Measurements from ENCODE around the gene STX11.

Gene STX11

DNA sequence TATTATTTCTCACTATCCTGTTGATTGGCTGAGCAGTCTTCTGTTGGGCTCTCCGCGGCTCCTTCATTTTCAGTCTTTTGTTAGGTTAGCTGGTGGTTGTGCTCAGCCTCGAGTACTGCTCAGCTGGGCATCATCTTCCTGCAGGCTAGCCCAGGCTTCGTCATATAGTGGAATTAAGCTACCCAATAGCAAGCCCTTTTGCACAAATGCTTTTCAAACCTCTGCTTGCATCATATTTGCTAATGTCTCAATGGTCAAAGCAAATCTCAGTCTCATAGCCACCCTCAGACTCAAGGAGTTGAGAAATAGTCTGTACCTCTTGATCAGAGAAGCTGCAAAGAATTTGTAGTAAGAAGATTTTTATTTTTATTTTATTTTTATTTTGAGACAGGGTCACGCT lies 23.7 kb downstream of the STX11 start:
- no peaks in the 10 kb centered on the region for H4K20me1 ChIP-seq (ENCODE audit: control insufficient read depth, insufficient read depth, low read depth, low read length)
- no peaks in the 10 kb centered on the region for H3K36me3 ChIP-seq (ENCODE audit: control insufficient read depth, low read length)
- TF ChIP-seq CTCF (IDR thresholded peaks at IDR 0.05; ENCODE audit: low read depth, low read length, poor library complexity, severe bottlenecking) (no peak), EZH2phosphoT487 (IDR thresholded peaks at IDR 0.05; ENCODE audit: borderline replicate concordance, low read length) (no peak)
- no peak overlapping the region for H3K4me3 ChIP-seq (ENCODE audit: low read length)
- H3F3A ChIP-seq (ENCODE audit: control insufficient read depth, insufficient read depth) = no peaks in the 10 kb centered on the region
- H3K9me3 ChIP-seq (ENCODE audit: control insufficient read depth, insufficient read depth, low read length) = no peaks in the 10 kb centered on the region
- no peak overlapping the region for H3K4me2 ChIP-seq (ENCODE audit: low read length)
- no peaks in the 10 kb centered on the region; the same call in 1 of the 2 replicates for H3K27me3 ChIP-seq (ENCODE audit: control insufficient read depth, low read length)
- no peaks in the 10 kb centered on the region for H3K9me2 ChIP-seq (replicated peaks; ENCODE audit: control insufficient read depth, low read length)
- no peaks in the 10 kb centered on the region for H3K4me1 ChIP-seq (ENCODE audit: control insufficient read depth, low read length)
- H3K79me2 ChIP-seq (ENCODE audit: control insufficient read depth, low read length) = no peaks in the 10 kb centered on the region
- no peak overlapping the region for H3K27ac ChIP-seq (ENCODE audit: low read depth, low read length)

DNA sequence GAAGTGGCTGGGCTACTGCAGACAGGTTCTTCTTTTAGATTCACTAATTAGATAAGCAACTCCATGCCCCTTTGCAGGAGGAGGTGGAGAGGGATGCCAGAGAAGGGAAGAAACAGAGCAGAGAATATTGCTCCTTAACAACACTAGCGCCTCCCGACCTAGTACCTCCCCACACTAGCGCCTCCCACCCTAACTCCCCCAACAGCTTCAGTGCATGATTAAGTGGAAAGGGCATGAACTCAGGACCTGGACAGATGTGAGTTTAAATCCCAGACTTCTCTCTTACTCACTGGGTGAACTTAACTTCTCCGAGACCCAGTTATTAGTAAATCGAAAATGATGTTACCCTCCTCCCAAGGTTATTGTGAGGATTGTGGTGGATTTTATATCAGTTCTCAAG lies 25.7 kb downstream of the STX11 start:
- Histone ChIP-seq H3K4me2 (ENCODE audit: low read length) (no peak overlapping the region), H3K27ac (ENCODE audit: low read depth, low read length) (no peak overlapping the region), H3K9me3 (ENCODE audit: control insufficient read depth, insufficient read depth, low read length) (no peaks in the 10 kb centered on the region), H3K27me3 (ENCODE audit: control insufficient read depth, low read length) (no peaks in the 10 kb centered on the region; the same call in 1 of the 2 replicates), H3K4me3 (ENCODE audit: low read length) (no peak overlapping the region), H3K9me2 (replicated peaks; ENCODE audit: control insufficient read depth, low read length) (no peaks in the 10 kb centered on the region), H3K36me3 (ENCODE audit: control insufficient read depth, low read length) (no peaks in the 10 kb centered on the region), H3F3A (ENCODE audit: control insufficient read depth, insufficient read depth) (no peaks in the 10 kb centered on the region), H3K79me2 (ENCODE audit: control insufficient read depth, low read length) (no peaks in the 10 kb centered on the region), H4K20me1 (ENCODE audit: control insufficient read depth, insufficient read depth, low read depth, low read length) (no peaks in the 10 kb centered on the region), H3K4me1 (ENCODE audit: control insufficient read depth, low read length) (no peaks in the 10 kb centered on the region)
- TF ChIP-seq CTCF (IDR thresholded peaks at IDR 0.05; ENCODE audit: low read depth, low read length, poor library complexity, severe bottlenecking) = no peak
- TF ChIP-seq EZH2phosphoT487 (IDR thresholded peaks at IDR 0.05; ENCODE audit: borderline replicate concordance, low read length) = no peak

DNA sequence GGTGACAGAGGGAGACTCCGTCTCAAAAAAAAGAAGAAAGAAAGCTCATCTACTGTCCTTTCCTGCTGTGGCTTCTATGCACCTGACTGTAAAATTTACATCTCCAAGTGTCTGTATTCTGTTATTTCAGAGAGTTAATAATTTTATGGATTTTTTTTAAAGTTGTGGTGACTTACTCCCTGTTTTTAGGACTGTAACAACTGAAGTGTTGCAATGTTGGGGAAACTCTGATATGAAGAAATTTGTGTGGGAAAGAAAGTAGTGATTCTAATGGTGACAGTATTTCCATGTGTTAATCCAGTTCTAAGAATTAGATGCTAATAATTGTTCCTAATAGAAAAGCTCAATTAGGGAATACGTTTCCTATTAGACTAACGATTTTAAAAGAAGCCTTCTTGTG lies 27.4 kb downstream of the STX11 start:
- H4K20me1 ChIP-seq (ENCODE audit: control insufficient read depth, insufficient read depth, low read depth, low read length) = no peaks in the 10 kb centered on the region
- H3K27me3 ChIP-seq (ENCODE audit: control insufficient read depth, low read length) = no peaks in the 10 kb centered on the region
- no peaks in the 10 kb centered on the region for H3K9me3 ChIP-seq (ENCODE audit: control insufficient read depth, insufficient read depth, low read length)
- H3K9me2 ChIP-seq (replicated peaks; ENCODE audit: control insufficient read depth, low read length) = no peaks in the 10 kb centered on the region
- H3K4me3 ChIP-seq (ENCODE audit: low read length) = no peak overlapping the region
- H3K79me2 ChIP-seq (ENCODE audit: control insufficient read depth, low read length) = no peaks in the 10 kb centered on the region
- TF ChIP-seq CTCF (IDR thresholded peaks at IDR 0.05; ENCODE audit: low read depth, low read length, poor library complexity, severe bottlenecking) (no peak), EZH2phosphoT487 (IDR thresholded peaks at IDR 0.05; ENCODE audit: borderline replicate concordance, low read length) (no peak)
- no peak overlapping the region for H3K4me2 ChIP-seq (ENCODE audit: low read length)
- H3K4me1 ChIP-seq (ENCODE audit: control insufficient read depth, low read length) = no peaks in the 10 kb centered on the region
- H3K27ac ChIP-seq (ENCODE audit: low read depth, low read length) = no peak overlapping the region
- no peaks in the 10 kb centered on the region for H3F3A ChIP-seq (ENCODE audit: control insufficient read depth, insufficient read depth)
- no peaks in the 10 kb centered on the region for H3K36me3 ChIP-seq (ENCODE audit: control insufficient read depth, low read length)

GRCh38 chr6:144178323-144178722 lies 28.0 kb downstream of the STX11 start:
- H3K4me3 ChIP-seq (ENCODE audit: low read length) = no peak overlapping the region
- H3K79me2 ChIP-seq (ENCODE audit: control insufficient read depth, low read length) = no peaks in the 10 kb centered on the region
- no peaks in the 10 kb centered on the region for H3F3A ChIP-seq (ENCODE audit: control insufficient read depth, insufficient read depth)
- H3K4me2 ChIP-seq (ENCODE audit: low read length) = no peak overlapping the region
- no peak overlapping the region for H3K27ac ChIP-seq (ENCODE audit: low read depth, low read length)
- H3K9me2 ChIP-seq (replicated peaks; ENCODE audit: control insufficient read depth, low read length) = no peaks in the 10 kb centered on the region
- H4K20me1 ChIP-seq (ENCODE audit: control insufficient read depth, insufficient read depth, low read depth, low read length) = no peaks in the 10 kb centered on the region
- no peaks in the 10 kb centered on the region for H3K9me3 ChIP-seq (ENCODE audit: control insufficient read depth, insufficient read depth, low read length)
- TF ChIP-seq CTCF (IDR thresholded peaks at IDR 0.05; ENCODE audit: low read depth, low read length, poor library complexity, severe bottlenecking) = no peak
- no peak for TF ChIP-seq EZH2phosphoT487 (IDR thresholded peaks at IDR 0.05; ENCODE audit: borderline replicate concordance, low read length)
- no peaks in the 10 kb centered on the region for H3K36me3 ChIP-seq (ENCODE audit: control insufficient read depth, low read length)
- no peaks in the 10 kb centered on the region for H3K27me3 ChIP-seq (ENCODE audit: control insufficient read depth, low read length)
- H3K4me1 ChIP-seq (ENCODE audit: control insufficient read depth, low read length) = no peaks in the 10 kb centered on the region
